Measurements from ENCODE around the gene SYT17. TPM values are rescaled to one million over a fixed set of nuclear protein-coding genes. Genes with fewer than 3 reads are reported as not detected.

Gene SYT17
- total and polyA plus RNA-seq, 11 donors: 0.23 to 5.2 (median 0.66) TPM

DNA sequence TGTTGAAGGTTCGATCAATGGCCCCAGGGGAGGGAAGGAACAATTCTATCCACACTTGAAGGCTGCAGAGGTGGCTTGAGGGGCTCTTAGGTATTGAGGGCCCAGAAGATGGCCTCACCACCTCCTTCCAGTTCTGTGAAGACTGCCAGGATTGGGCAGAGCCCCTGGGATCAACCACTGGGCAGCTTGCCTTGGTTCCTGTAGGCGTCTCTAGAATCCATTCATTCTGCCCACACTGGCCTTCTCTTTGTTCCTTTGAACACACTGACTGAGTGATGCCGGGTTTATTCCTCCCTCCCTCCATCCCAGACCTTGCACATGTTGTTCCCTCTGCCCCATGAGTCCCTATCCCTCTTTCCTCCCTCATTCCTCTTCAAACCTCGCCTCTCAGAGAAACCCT, 50.5 kb downstream of the SYT17 start:
- H3K4me1 ChIP-seq: no peaks in the 10 kb centered on the region
- ATAC-seq: no peak
- H3K9me3 ChIP-seq: peaks cover 0 to 21% (median 0%) of the 10 kb centered on the region in 12 donors
- H3K27me3 ChIP-seq: no peaks in the 10 kb centered on the region
- TF ChIP-seq POLR2A (IDR thresholded peaks at IDR 0.05): no peak
- WGBS, 4 donors: 75 to 80% (median 78%) methylated on average over 4 of the region's 4 CpGs
- no peak overlapping the region for H3K27ac ChIP-seq
- intact Hi-C loops (cut with DNase I): no loop called here
- H3K36me3 ChIP-seq: peaks cover 0 to 6% (median 0%) of the 10 kb centered on the region in 9 donors
- DNase-seq: no peak
- no peak overlapping the region for H3K4me3 ChIP-seq

- intact Hi-C loops (cut with DNase I): loop anchor here in 1 of 10 donors (10.0 kb wide), 1 partner anchor 65 kb away; the partner anchor contains the start of gene CLEC19A
Observed at GRCh38 chr16:19219836-19220235, 51.8 kb downstream of the SYT17 start.

GRCh38 chr16:19223235-19224170, 55.5 kb downstream of the SYT17 start:
- Histone ChIP-seq H3K27ac (no peak overlapping the region), H3K27me3 (no peaks in the 10 kb centered on the region), H3K4me3 (no peak overlapping the region), H3K9me3 (peaks cover 0 to 21% (median 2%) of the 10 kb centered on the region in 12 donors), H3K4me1 (no peaks in the 10 kb centered on the region), H3K36me3 (peaks cover 0 to 38% (median 5%) of the 10 kb centered on the region in 9 donors)
- TF ChIP-seq, protein P1, sequence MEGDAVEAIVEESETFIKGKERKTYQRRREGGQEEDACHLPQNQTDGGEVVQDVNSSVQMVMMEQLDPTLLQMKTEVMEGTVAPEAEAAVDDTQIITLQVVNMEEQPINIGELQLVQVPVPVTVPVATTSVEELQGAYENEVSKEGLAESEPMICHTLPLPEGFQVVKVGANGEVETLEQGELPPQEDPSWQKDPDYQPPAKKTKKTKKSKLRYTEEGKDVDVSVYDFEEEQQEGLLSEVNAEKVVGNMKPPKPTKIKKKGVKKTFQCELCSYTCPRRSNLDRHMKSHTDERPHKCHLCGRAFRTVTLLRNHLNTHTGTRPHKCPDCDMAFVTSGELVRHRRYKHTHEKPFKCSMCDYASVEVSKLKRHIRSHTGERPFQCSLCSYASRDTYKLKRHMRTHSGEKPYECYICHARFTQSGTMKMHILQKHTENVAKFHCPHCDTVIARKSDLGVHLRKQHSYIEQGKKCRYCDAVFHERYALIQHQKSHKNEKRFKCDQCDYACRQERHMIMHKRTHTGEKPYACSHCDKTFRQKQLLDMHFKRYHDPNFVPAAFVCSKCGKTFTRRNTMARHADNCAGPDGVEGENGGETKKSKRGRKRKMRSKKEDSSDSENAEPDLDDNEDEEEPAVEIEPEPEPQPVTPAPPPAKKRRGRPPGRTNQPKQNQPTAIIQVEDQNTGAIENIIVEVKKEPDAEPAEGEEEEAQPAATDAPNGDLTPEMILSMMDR (IDR thresholded peaks at IDR 0.05): peak in 11 of 12 donors; percentile 13 to 43 (median 30)
- no peak for TF ChIP-seq POLR2A (IDR thresholded peaks at IDR 0.05)
- 52 to 66% (median 57%) methylated on average over 8 of the region's 8 CpGs for WGBS, 4 donors
- intact Hi-C loops (cut with DNase I): loop anchor here in 1 of 10 donors (10.0 kb wide), 1 partner anchor 61 kb away; the partner anchor contains the start of gene CLEC19A
- DNase-seq (no peak), ATAC-seq (no peak)

More at GRCh38 chr16:19219836-19220235, 51.8 kb downstream of the SYT17 start:
- H3K4me3 ChIP-seq: no peak overlapping the region
- WGBS, 4 donors: 87 to 93% (median 92%) methylated on average over 2 of the region's 2 CpGs
- DNase-seq (no peak), ATAC-seq (no peak)
- H3K27me3 ChIP-seq: no peaks in the 10 kb centered on the region
- peaks cover 0 to 15% (median 0%) of the 10 kb centered on the region in 9 donors for H3K36me3 ChIP-seq
- H3K4me1 ChIP-seq: no peaks in the 10 kb centered on the region
- TF ChIP-seq POLR2A (IDR thresholded peaks at IDR 0.05): no peak
- TF ChIP-seq, protein P1 (IDR thresholded peaks at IDR 0.05): no peak
- no peak overlapping the region for H3K27ac ChIP-seq
- H3K9me3 ChIP-seq: peaks cover 0 to 21% (median 0%) of the 10 kb centered on the region in 12 donors

GRCh38 chr16:19225651-19226050, 57.6 kb downstream of the SYT17 start:
- DNase-seq (no peak), ATAC-seq (no peak)
- Histone ChIP-seq H3K27ac (no peak overlapping the region), H3K27me3 (no peaks in the 10 kb centered on the region), H3K9me3 (peaks cover 0 to 21% (median 2%) of the 10 kb centered on the region in 12 donors), H3K36me3 (peaks cover 0 to 38% (median 5%) of the 10 kb centered on the region in 9 donors), H3K4me3 (no peak overlapping the region), H3K4me1 (no peaks in the 10 kb centered on the region)
- intact Hi-C loops (cut with DNase I): loop anchor here in 1 of 10 donors (10.0 kb wide), 1 partner anchor 59 kb away; the partner anchor contains the start of gene CLEC19A
- TF ChIP-seq, protein P1 (IDR thresholded peaks at IDR 0.05): no peak
- no peak for TF ChIP-seq POLR2A (IDR thresholded peaks at IDR 0.05)
